OCI-M1 (cell line): ENCODE measurements around the gene NSFL1C.
"Not testable (repeated sequence)": the region's sequence is repeated elsewhere in the genome, so short reads cannot be mapped to it uniquely, and the experiment has no call there.

Source experiments
- DNase-seq: peaks from one replicate; lab custom pipeline; 2025; lab: John Stamatoyannopoulos, UW

The NSFL1C gene

DNA sequence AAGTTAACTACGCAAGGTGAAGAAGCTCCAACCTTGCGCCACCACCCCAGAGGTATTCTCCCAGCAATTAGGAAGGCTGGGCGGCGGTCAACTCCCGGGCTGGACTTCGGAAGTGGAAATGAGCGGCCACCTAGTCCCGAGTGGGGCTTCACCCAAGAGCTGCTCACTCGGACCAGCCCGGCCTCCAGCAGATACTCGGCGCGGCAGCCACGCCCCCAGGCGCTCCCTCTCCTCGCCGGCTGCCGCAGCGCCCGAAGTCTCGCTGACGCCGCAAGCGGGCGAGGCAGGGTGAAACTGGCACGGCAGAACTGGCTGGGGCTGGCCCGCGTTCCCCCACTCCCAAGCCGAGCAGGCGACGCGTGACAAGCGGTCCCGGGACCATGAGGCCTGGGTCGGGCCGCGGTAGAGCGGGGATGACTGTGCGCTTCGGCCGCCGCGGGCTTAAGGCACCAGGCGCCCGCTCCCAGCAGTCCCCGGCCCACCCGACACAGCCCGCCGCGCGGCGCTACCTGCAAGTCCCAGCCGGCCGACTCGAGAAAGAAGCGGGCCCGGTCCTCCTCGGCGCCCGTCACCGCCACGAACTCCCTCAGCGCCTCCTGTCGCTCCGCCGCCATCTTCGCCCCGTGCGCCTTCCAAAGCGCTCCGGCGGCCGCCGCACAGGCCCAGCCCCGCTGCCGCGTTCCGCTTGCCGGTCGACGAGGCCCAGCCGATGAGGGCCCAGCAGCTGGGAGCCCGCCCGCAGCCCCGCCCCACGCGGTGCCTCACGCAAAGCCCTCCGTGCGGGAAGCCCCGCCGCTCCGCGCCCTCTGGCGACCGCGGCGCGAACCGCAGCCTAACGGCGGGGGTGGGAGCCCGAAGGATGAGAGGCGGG lies at the start of gene NSFL1C:
NSFL1C (minus strand) TSS at position 639 of the 871 bp plus-strand sequence; CDS start at position 614, 25 bp downstream.
- DNase-seq: peak; percentile 98

- DNase-seq: no peak
Observed at GRCh38 chr20:1513801-1514200, 47.2 kb upstream of the NSFL1C start.

DNA sequence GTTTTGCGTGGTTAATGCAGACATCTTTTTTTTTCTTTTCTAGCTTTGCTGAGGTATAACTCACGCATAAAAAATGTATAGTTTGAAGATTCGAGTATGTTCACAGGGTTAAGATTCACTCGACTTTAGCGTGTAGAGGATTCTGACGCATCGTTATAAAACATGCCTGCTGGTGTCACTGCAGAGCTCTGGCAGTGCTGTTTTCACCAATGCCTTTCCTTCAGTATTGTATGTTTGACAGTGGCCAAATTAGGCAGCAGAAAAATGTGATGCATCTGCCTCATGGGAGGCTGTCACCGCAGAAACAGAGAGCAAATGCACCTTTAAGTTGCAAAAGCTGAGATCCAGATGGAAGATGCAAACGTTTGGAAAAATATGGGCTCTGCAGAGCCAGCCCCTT lies 42.6 kb upstream of the NSFL1C start:
- DNase-seq: peak; percentile 83

- DNase-seq: no peak
Observed at GRCh38 chr20:1508574-1508973, 41.9 kb upstream of the NSFL1C start.

- DNase-seq: no peak
Observed at GRCh38 chr20:1507276-1507675, 40.6 kb upstream of the NSFL1C start.

DNA sequence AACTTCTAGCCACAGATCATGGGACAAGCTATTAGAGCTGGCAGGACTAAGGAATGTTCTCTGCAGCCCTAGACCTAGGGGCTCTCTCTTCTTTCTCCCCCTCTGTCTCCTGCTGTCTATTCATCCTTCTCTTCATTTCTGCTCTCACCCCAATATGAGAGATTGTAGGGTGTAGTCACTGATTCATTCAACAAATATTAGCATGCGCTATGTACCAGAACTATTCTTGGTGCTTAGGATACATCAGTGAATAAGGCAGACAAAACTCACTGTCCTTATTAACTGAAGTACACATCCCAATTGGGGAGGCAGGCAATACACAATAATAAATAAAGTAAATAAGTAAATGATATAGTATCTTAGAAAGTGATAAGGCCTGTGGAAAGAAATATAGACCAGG lies 39.2 kb upstream of the NSFL1C start:
- no peak for DNase-seq

DNA sequence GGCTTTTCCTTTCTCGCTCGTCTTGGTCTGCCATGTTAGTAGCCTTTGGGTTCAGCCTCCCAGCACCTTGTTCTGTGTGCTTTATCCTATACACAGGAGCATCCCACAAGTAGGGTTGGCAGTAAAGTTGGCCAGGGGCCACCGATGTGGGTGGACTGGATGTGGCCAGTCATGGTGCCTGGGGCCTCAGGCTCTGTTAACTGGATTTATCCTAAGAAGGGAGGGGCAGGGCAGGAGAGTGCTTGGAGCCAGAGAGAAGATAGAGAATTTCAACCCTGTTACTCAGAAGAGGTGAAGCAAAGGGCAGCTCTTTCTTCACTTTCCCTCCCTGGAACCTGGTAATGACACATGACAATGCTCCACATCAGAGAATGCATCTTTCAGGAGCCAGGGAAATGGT lies 38.7 kb upstream of the NSFL1C start:
- no peak for DNase-seq

DNA sequence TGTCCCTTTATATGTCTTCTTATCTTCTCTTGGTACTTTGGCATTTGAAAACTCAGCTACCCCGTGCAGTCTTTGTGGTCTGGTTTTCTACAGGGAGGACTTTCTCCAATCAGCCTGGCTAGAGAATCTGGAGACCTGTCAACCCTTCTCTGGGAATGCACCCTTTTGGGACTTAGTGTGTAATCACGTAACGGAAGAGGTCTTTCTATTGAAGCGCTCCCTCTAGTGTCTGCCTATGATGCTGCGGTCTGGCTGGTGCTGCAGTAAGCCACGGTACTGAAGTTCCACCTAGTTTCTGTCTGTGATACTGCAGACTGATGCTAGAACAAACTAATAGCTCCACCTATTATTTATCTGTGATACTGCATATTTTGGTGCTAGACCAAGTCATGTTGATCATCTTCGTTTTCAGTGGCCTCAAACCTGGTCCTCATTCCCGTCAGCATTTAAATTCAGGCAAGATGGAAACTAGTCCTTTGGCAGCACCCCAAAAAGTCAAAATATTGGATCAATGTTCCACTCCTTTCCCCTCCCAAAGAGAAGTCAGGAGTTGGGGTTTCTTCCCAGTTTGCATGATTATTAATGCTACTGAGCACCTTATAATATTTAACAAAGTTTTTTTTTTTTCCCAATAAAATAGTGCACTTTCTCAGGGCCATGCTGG lies 37.0 kb upstream of the NSFL1C start:
- DNase-seq: peak; percentile 97

GRCh38 chr20:1500496-1500895 lies 33.8 kb upstream of the NSFL1C start:
- DNase-seq: peak; percentile 73

GRCh38 chr20:1499528-1500420 lies 33.1 kb upstream of the NSFL1C start:
- no peak for DNase-seq

- DNase-seq: not testable (repeated sequence)
Observed at GRCh38 chr20:1497371-1497770, 30.7 kb upstream of the NSFL1C start.

DNA sequence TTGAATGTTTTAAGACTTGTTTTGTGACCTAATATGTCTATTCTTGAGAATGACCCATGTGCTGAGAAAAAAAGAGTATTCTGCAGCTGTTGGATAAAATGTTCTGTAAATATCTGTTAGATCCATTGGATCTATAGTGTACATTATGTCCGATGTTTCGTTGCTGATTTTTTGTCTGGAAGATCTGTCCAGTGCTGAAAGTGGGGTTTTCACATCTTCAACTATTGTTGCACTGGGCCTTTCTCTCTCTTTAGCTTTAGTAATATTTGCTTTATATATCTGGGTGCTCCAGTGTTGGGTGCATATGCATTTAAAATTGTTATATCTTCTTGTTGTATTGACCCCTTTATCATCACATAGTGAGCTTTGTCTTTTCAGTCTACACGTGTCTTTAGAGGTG lies 30.3 kb upstream of the NSFL1C start:
- DNase-seq: no peak

GRCh38 chr20:1494436-1494835 lies 27.8 kb upstream of the NSFL1C start:
- DNase-seq: no peak

- no peak for DNase-seq
Observed at GRCh38 chr20:1493536-1493935, 26.9 kb upstream of the NSFL1C start.

- DNase-seq: no peak
Observed at GRCh38 chr20:1491860-1492642, 25.4 kb upstream of the NSFL1C start.

DNA sequence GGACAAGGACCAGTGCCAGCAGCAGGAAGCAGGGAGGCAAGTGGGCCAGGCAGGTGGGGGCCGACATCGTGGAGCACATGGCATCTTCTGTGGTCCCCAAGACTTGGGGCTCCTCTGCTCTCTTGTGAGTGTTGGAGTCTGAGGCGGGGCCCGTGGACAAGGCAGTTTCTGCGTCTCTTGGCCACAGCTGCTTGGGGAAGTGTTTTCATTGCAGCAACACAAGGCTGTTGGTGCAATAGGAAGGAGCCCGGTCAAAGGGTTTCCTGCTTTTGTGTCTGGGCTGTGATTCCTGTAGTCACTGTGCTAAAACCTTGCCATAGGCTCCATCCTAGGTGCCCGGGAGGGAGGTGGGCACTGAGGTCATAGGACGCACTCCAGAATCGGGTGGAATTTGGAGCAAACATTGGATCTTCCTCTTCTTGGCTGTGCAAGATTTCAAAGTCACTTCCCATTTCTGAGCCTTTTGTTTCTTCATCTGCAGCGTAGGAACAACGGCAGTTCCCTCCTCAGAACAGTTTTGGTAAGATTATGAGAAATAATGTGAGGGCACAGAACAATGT lies 24.7 kb upstream of the NSFL1C start, which contains the start of gene SIRPB2:
SIRPB2 (minus strand) TSS at position 140 of the 560 bp plus-strand sequence; CDS start at position 79, 61 bp downstream.
- DNase-seq: peak; percentile 20

GRCh38 chr20:1490643-1491195 lies 24.1 kb upstream of the NSFL1C start:
- no peak for DNase-seq

- no peak for DNase-seq
Observed at GRCh38 chr20:1489764-1490436, 23.3 kb upstream of the NSFL1C start.

DNA sequence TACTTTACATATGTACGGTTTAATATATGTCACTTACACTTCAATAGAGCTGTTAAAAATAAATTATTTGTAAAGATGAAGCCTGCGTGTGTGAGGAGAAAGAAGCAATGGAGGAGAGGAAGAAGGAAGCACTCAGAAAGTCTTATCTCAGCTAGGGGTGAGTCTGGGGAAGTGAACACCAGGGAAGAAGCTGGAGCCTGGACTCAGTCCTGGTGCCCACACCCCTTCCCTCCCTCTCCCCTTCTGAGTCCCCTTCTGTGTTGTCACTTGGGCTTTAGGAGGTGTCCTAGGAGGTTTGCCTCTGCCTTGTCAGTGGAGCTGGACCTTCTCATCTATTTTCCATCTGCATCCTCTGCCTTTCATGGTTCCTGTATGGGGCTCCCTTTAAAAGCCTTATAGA lies 22.7 kb upstream of the NSFL1C start:
- DNase-seq: peak; percentile 22

GRCh38 chr20:1486566-1486965 lies 19.9 kb upstream of the NSFL1C start:
- no peak for DNase-seq
